Mucosa of gallbladder (tissue), 1 donor: ENCODE data around the gene BSN. TPM values are rescaled to one million over a fixed set of nuclear protein-coding genes. Genes with fewer than 3 reads are reported as not detected.
"Not testable (repeated sequence)": the region's sequence is repeated elsewhere in the genome, so short reads cannot be mapped to it uniquely, and the experiment has no call there.

Experiments used
- DNase-seq: peaks from one replicate; pipeline ENCODE4 v3.0.0-alpha.2; 2020; ENCODE audit warnings: low spot score
- total RNA-seq: library from RNA; stranded (reverse); gene quantifications from one replicate; pipeline ENCODE4 v1.2.1, GENCODE V29; 2021
- donor health status: DM: no; HTN: no; CAD: no.

BSN gene
- total RNA-seq, 1 donor from 2014 or later = 0.81 TPM

GRCh38 chr3:49695350-49696015 lies 141.2 kb downstream of the BSN start:
- DNase-seq = not testable (repeated sequence)

DNA sequence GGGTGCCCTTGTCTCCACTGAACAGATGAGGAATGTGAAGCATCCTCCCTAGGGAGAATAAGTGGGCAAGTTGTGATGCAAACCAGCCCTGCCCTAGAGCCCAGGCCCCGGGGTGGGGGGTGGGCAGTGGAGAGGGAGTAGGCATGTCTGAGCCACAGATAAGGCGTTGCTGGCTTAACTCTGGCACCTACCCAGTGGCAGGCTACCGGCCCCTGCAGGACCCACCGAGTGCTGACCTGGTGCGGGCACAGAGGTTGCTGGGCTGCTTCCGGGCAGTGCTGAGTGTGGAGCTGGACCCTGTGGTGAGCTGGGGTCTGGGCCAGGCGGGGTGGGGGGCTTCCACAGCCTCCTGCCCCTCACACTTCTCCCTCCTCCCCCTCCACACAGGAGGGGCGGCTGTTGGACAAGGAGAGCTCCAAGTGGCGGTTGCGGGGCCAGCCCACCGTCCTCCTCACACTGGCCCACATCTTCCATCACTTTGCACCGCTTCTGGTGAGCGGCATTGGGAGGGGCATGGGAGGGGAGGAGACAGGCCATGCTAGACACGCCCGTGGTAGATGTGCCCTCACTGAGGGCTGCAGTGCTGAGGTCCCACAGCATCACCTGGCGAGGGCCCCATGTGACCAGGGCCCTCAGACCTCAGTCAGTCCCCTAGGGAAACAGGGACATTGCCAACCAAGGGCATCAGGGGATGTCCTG lies 145.2 kb downstream of the BSN start:
- peak; percentile 40 for DNase-seq

GRCh38 chr3:49700014-49700413 lies 145.7 kb downstream of the BSN start:
- no peak for DNase-seq

DNA sequence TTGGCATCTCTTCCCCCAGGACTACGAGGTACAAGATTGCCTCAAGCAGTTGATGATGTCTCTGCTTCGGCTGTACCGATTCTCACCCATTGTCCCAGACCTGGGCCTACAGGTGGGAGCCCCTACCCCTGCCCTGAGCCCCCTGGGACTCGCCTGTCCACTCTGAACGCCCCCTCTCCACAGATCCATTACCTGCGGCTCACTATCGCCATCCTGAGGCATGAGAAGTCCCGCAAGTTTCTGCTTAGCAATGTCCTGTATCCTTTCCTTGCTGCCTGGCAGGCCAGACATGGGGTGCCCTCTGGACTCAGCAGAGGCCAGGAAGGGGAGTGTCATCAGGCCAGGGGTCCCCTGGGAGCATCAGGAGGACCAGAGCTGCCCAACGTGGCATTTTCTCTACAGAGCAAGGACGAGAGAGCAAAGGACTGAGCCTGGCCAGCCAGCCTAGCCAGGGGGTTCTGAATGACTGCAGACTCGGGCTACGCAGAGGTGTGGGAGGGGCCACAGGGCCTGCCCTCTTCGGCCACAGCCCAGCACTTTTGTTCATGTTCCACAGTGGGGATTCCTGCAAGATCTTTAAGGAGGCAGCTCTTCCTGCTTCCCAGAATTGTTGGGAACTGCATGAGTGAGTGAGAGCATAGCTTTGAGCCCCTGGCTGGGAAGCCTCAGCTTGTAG lies 146.3 kb downstream of the BSN start:
- DNase-seq = no peak

DNA sequence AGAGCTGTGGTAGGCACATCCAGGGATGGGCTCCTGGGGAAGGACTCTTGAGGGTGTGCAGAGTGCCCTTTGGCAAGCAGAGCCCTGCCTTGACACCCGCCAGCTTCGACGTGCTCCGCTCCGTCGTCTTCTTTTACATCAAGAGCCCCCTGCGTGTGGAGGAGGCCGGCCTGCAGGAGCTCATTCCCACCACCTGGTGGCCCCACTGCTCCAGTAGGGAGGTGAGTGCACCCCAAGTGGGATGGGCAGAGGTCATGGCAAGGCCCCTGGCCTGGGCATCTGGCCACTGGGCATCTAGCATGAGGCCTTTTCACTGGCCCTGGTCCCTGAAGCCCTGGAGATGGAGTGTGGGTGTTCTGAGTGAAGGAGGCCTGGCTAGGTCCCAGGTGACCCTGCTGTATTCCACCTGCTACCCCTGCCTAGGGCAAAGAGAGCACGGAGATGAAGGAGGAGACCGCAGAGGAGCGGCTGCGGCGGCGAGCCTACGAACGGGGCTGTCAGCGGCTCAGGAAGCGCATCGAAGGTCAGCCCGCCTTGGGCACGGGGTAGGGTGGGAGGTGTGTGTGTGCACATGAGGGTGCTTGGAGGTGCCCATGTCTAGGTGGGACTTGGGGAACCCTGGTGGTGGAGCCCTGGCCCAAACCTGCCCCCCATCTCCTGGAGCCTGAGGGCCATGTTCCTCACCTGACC lies 147.3 kb downstream of the BSN start:
- no peak for DNase-seq

- DNase-seq = no peak
These were observed 148.4 kb downstream of the BSN start for GRCh38 chr3:49702672-49703071.

- DNase-seq = peak; percentile 66
These were observed 149.2 kb downstream of the BSN start for GRCh38 chr3:49703443-49703927.

DNA sequence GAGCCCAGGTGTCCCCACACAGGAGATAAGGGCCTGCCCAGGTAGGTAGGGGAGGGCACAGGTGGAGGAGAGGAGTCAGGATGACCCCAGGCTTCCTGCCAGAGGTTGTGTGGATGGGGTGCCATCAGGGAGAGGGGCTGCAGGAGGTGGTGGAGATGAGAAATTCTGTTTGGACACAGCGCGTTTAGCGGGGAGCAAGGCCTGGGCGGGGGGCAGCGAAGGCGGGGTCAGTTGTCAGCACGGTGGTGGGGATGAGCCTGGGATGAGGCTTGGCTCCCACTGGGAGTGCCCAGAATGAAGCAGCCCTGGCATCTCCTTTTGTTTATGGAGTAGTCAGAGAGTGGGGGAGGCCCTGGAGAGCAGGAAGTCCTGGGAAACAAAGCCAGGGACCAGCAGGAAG lies 149.7 kb downstream of the BSN start:
- no peak for DNase-seq

DNA sequence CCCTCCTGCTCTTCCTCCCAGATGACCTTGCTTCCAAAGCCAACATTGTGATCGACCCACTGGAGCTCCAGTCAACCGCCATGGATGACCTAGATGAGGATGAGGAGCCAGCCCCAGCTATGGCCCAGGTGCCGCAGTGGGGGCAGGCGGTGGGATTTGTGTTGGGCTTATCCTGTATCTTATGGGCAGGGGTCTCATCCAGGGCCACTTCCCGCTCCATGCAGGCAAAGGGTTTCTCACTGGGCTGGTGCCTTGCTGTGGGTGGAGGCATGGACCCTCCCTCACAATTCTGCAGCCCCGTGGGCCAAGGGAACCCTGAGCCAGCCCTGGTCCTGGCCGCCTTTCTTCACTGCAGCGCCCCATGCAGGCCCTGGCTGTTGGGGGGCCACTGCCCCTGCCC lies 150.4 kb downstream of the BSN start:
- DNase-seq = no peak

DNA sequence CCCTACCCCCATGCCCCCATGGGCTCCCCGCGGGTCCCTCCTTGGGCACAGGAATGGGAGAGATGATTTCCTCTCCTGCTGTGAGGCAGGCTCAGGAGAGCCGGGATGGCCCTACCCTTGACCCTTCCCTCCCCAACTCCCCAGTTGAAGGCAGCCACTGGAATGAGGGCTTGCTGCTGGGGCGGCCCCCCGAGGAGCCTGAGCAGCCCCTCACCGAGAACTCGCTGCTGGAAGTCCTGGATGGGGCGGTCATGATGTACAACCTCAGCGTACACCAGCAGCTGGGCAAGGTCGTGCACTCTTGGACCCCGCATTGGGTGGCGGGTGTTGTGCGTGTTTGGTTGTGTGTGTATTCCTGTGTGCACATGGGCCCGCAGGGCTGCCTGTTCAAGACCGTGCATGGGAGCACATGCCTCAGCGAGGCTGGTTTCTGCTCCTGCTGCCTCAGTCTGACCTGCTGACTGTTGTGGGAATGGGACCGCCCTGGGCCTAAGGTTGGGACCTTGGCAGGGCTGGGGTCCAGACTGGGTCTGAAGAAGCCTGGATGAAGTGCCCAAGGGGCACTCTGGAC lies 151.2 kb downstream of the BSN start:
- DNase-seq = no peak

DNA sequence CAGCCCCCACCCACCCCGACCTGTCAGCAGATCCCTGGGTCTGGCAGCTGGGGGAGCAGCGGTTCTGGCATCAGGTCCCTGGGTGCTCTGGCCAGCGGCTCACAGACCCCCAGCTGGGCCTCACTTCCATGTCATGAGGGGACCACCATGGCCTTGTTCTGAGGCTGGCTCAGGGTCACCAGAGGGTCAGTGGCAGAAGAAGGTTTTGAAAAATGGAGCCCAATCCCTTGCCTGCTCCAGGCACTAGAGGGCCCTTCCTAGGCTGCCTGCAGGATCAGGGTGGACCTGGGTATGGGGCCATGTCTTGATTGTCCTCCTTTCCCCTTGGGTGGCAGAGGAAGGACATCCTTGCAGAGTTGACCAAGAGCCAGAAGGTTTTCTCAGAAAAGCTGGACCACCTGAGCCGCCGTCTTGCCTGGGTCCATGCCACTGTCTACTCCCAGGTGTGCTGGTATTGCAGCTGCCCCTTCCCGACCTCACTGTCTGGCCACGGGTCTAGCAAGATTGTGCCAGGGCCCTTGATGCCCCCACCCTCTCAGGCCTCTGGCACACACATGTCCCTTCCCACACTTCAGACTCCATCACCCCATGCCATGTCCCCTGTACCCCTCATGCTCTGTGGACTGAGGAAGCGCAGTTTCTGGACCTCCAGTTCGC lies 152.3 kb downstream of the BSN start:
- no peak for DNase-seq

GRCh38 chr3:49707113-49707480 lies 152.8 kb downstream of the BSN start:
- DNase-seq = no peak

- DNase-seq = no peak
These were observed 155.6 kb downstream of the BSN start for GRCh38 chr3:49709852-49710251.

DNA sequence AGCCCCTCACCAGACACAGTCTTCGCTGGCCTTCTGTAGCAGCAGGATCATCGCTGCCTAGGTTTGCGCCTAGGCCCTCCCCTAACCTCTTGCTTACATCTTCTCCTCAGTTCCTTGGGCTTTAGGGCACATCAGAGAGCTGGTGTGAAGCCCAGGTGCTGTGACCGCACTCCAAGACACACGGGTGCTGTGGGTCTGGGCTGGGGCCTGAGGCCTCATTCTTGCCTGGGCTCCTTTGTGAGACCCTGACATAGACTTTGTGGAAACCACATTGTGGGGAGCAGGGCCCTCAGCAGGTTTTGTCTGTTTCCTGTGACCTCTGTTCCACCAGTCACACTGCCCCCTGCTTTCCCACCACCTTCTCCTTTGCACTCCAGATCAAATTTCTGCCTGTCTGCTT lies 157.2 kb downstream of the BSN start:
- no peak for DNase-seq

- no peak for DNase-seq
These were observed 157.9 kb downstream of the BSN start for GRCh38 chr3:49712166-49712565.

GRCh38 chr3:49712631-49713317 lies 158.5 kb downstream of the BSN start:
- no peak for DNase-seq

GRCh38 chr3:49713336-49714105 lies 159.2 kb downstream of the BSN start:
- DNase-seq = no peak

DNA sequence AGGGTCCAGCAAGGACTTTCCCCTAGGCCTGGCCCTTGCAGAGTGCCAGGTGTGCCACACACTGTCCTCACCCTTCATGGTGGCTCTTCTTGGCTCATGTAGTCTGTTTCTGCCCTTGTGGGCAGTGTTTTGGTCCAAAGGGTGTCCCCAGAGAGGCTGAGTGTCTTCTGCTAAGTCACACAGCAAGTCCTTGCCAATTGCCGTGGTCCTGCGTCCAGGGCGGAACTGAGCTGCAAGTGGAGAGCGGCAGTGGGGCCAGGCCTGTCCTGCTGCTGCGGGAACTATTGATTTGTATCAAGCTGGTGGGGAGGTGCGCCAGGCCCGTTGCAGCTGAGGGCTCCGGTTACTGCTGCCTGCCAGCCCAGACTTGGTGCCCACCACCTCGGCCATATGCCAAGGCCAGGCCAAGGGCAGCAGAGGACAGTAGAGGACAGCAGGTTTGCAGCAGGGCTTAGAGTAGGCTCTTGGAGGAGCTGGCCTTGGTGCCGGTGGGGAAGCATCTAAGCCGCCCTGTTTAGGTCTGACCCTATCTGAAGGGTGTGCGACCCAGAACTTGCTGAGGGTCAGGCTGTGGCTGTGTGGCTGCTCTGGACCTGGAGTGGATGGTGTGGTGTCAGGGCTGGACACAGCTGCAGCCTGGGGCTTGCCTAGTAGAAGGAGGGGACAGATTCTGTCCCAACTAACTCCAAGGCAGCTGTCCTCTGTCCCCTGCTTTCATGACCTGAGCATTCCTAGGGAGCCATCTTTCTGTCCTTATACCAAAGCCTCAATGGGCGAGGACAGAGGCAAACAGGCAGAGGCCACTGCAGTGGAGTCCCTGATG lies 160.7 kb downstream of the BSN start:
- DNase-seq = no peak

DNA sequence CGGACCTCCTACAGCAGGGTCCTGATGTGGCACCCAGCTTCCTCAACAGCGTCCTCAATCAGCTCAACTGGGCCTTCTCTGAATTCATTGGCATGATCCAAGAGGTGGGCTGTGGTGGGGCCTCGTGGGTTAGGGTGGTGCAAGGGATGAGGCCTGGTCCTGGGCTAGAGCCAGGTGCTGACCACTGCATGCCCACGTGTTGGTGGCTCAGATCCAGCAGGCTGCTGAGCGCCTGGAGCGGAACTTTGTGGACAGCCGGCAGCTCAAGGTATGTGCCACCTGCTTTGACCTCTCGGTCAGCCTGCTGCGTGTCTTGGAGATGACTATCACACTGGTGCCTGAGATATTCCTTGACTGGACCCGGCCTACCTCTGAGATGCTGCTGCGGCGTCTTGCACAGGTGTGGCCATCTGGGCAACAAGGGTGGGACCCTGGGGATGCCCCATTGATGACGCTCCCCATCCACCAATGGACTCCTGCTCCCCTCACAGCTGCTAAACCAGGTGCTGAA lies 161.4 kb downstream of the BSN start:
- DNase-seq = no peak
